KOPT-K1 (cell line): ENCODE results near the gene ZNF701.
"Not testable (repeated sequence)": the region's sequence is repeated elsewhere in the genome, so short reads cannot be mapped to it uniquely, and the experiment has no call there.

Experiments used
- H3K27ac ChIP-seq: fragments of 200-600 bp; sonication (generic); 2 replicates; pipeline ENCODE4 v1.5.1; 2016; ENCODE audit warnings: antibody characterized with exemption, mild to moderate bottlenecking, low read depth, low read length; ENCODE audit not compliant: poor library complexity, severe bottlenecking
- H3K36me3 ChIP-seq: fragments of 200-600 bp; sonication (generic); 2 replicates; pipeline ENCODE4 v1.5.1; 2017; ENCODE audit warnings: antibody characterized with exemption, mild to moderate bottlenecking, low read length, moderate library complexity; ENCODE audit not compliant: insufficient read depth
- H3K9me3 ChIP-seq: fragments of 200-600 bp; sonication (generic); 2 replicates; pipeline ENCODE4 v1.5.1; 2017; ENCODE audit warnings: antibody characterized with exemption, low read length, mild to moderate bottlenecking; ENCODE audit not compliant: insufficient read depth, poor library complexity, severe bottlenecking

Gene ZNF701

GRCh38 chr19:52599241-52599640, 29.2 kb downstream of the ZNF701 start:
- Histone ChIP-seq H3K9me3 (peaks cover 36% of the 10 kb centered on the region), H3K36me3 (peaks cover 35% of the 10 kb centered on the region), H3K27ac (no peak overlapping the region)

GRCh38 chr19:52600639-52601024, 30.5 kb downstream of the ZNF701 start:
- H3K9me3 ChIP-seq = peaks cover 22% of the 10 kb centered on the region
- H3K27ac ChIP-seq = peak overlapping the region; percentile 66
- H3K36me3 ChIP-seq = peaks cover 21% of the 10 kb centered on the region

GRCh38 chr19:52601025-52601973, 31.2 kb downstream of the ZNF701 start:
- peaks cover 15% of the 10 kb centered on the region for H3K9me3 ChIP-seq
- H3K36me3 ChIP-seq = peaks cover 15% of the 10 kb centered on the region
- H3K27ac ChIP-seq = peak overlapping the region; percentile 66

GRCh38 chr19:52601974-52602366, 31.9 kb downstream of the ZNF701 start:
- not testable (repeated sequence) for H3K36me3 ChIP-seq, H3K9me3 ChIP-seq
- H3K27ac ChIP-seq = peak overlapping the region; percentile 66

GRCh38 chr19:52602941-52603340, 32.9 kb downstream of the ZNF701 start:
- no peak overlapping the region for H3K27ac ChIP-seq
- H3K9me3 ChIP-seq = no peaks in the 10 kb centered on the region
- no peaks in the 10 kb centered on the region; the same call in none of the 2 replicates for H3K36me3 ChIP-seq

- H3K9me3 ChIP-seq = no peaks in the 10 kb centered on the region
- no peak overlapping the region for H3K27ac ChIP-seq
- H3K36me3 ChIP-seq = peaks cover 4% of the 10 kb centered on the region; the same call in 1 of the 2 replicates
These were observed 33.6 kb downstream of the ZNF701 start for GRCh38 chr19:52603558-52604207.

GRCh38 chr19:52613299-52613906, 43.3 kb downstream of the ZNF701 start:
- H3K27ac ChIP-seq = no peak overlapping the region
- H3K36me3 ChIP-seq = peaks cover 99% of the 10 kb centered on the region
- H3K9me3 ChIP-seq = peaks cover 58% of the 10 kb centered on the region

GRCh38 chr19:52621376-52621775, 51.3 kb downstream of the ZNF701 start:
- Histone ChIP-seq H3K36me3 (peaks cover 98% of the 10 kb centered on the region), H3K9me3 (peaks cover 10% of the 10 kb centered on the region), H3K27ac (no peak overlapping the region)

GRCh38 chr19:52622261-52622660, 52.2 kb downstream of the ZNF701 start:
- Histone ChIP-seq H3K27ac (no peak overlapping the region), H3K36me3 (peaks cover 98% of the 10 kb centered on the region), H3K9me3 (peaks cover under 1% of the 10 kb centered on the region)

GRCh38 chr19:52626915-52627314, 56.8 kb downstream of the ZNF701 start:
- H3K9me3 ChIP-seq = no peaks in the 10 kb centered on the region
- no peak overlapping the region for H3K27ac ChIP-seq
- peaks cover 60% of the 10 kb centered on the region for H3K36me3 ChIP-seq

GRCh38 chr19:52627441-52627840, 57.4 kb downstream of the ZNF701 start:
- H3K36me3 ChIP-seq = peaks cover 54% of the 10 kb centered on the region
- H3K9me3 ChIP-seq, H3K27ac ChIP-seq: not testable (repeated sequence)

- Histone ChIP-seq H3K27ac (no peak overlapping the region), H3K36me3 (peaks cover 15% of the 10 kb centered on the region; the same call in 1 of the 2 replicates), H3K9me3 (no peaks in the 10 kb centered on the region)
These were observed 65.9 kb downstream of the ZNF701 start for GRCh38 chr19:52635786-52636570.
